Activated CD4-positive, alpha-beta T cell treated with anti-CD3 and anti-CD28 coated beads, Interleukin-2, amount 10 ng/mL, durations not matched to agents 7 days and 5 days (primary cell): ENCODE measurements around the gene ACADVL. TPM values are rescaled to one million over a fixed set of nuclear protein-coding genes. Genes with fewer than 3 reads are reported as not detected.

ENCODE experiments used
- CTCF ChIA-PET: fragments of 350-600 bp; sonication (Branson Sonifier 250); formaldehyde crosslinking; loops from one replicate; lab custom pipeline; 2021; ENCODE audit warnings: antibody characterized with exemption; lab: Charles Lee
- POLR2A ChIA-PET: fragments of 350-600 bp; sonication (Branson Sonifier 250); formaldehyde crosslinking; loops from one replicate; lab custom pipeline; 2021; ENCODE audit warnings: antibody characterized with exemption; lab: Charles Lee
- DNase-seq: peaks from one replicate; pipeline ENCODE4 v3.0.0-alpha.2; 2020
- H3K27ac Mint-ChIP-seq: one replicate; pipeline ENCODE4 v1.8.0; 2021; ENCODE audit warnings: mild to moderate bottlenecking, moderate library complexity, mixed read lengths
- H3K27me3 Mint-ChIP-seq: one replicate; pipeline ENCODE4 v1.8.0; 2021; ENCODE audit warnings: mixed read lengths
- H3K36me3 Mint-ChIP-seq: one replicate; pipeline ENCODE4 v1.8.0; 2021; ENCODE audit warnings: low read depth, mixed read lengths
- H3K4me1 Mint-ChIP-seq: one replicate; pipeline ENCODE4 v1.8.0; 2021; ENCODE audit warnings: mixed read lengths
- H3K4me3 Mint-ChIP-seq: one replicate; pipeline ENCODE4 v1.8.0; 2021; ENCODE audit warnings: mild to moderate bottlenecking, moderate library complexity, mixed read lengths
- H3K9me3 Mint-ChIP-seq: one replicate; pipeline ENCODE4 v1.8.0; 2021; ENCODE audit warnings: mixed read lengths
- total RNA-seq, 2 experiments: library from RNA; stranded (reverse); gene quantifications; one replicate each; pipeline ENCODE4 v1.2.3, GENCODE V29; 2021

ACADVL gene
- total RNA-seq, 2 experiments from 2014 or later, result 338 to 370 TPM

- H3K9me3 Mint-ChIP-seq, result no peaks in the 10 kb centered on the region
- no peaks in the 10 kb centered on the region for H3K4me1 Mint-ChIP-seq
- CTCF ChIA-PET, result interaction anchor here (0.9 kb wide), 1 partner anchor 65 kb away, joined by 3 read pairs; no protein-coding TSS in a partner anchor
- H3K27me3 Mint-ChIP-seq, result no peaks in the 10 kb centered on the region
- H3K4me3 Mint-ChIP-seq, result no peak overlapping the region
- POLR2A ChIA-PET, result no interaction called here
- no peaks in the 10 kb centered on the region for H3K36me3 Mint-ChIP-seq
- peak overlapping the region; percentile 36 for H3K27ac Mint-ChIP-seq
- no peak for DNase-seq
Observed at GRCh38 chr17:7196651-7197401, 22.9 kb upstream of the ACADVL start.

- ChIA-PET POLR2A (interaction anchor here (0.6 kb wide), 1 partner anchor 20 kb away, joined by 5 read pairs; no protein-coding TSS in a partner anchor), CTCF (interaction anchor here (0.6 to 1.2 kb wide), 4 partner anchors 11 to 102 kb away, joined by 3 to 5 read pairs (median 4); no protein-coding TSS in a partner anchor)
- H3K4me1 Mint-ChIP-seq, result peaks cover 32% of the 10 kb centered on the region
- no peaks in the 10 kb centered on the region for H3K9me3 Mint-ChIP-seq
- H3K36me3 Mint-ChIP-seq, result peaks cover 2% of the 10 kb centered on the region
- DNase-seq, result no peak
- peak overlapping the region; percentile 64 for H3K27ac Mint-ChIP-seq
- H3K4me3 Mint-ChIP-seq, result peak overlapping the region; percentile 30
- no peaks in the 10 kb centered on the region for H3K27me3 Mint-ChIP-seq
Observed at GRCh38 chr17:7203391-7203790, 16.3 kb upstream of the ACADVL start.

GRCh38 chr17:7204336-7204735 is 15.4 kb upstream of the ACADVL start:
- Mint-ChIP-seq H3K27ac (peak overlapping the region; percentile 86), H3K4me1 (peaks cover 34% of the 10 kb centered on the region), H3K4me3 (peak overlapping the region; percentile 69), H3K27me3 (no peaks in the 10 kb centered on the region), H3K9me3 (no peaks in the 10 kb centered on the region), H3K36me3 (peaks cover 2% of the 10 kb centered on the region)
- ChIA-PET POLR2A (no interaction called here), CTCF (interaction anchor here (0.7 to 1.2 kb wide), 3 partner anchors 10 to 41 kb away, joined by 3 read pairs; no protein-coding TSS in a partner anchor)
- no peak for DNase-seq

GRCh38 chr17:7204828-7205461 is 14.8 kb upstream of the ACADVL start:
- peak; percentile 93 for DNase-seq
- H3K4me1 Mint-ChIP-seq, result peaks cover 34% of the 10 kb centered on the region
- POLR2A ChIA-PET, result no interaction called here
- CTCF ChIA-PET, result interaction anchor here (0.7 kb wide), 1 partner anchor 41 kb away, joined by 3 read pairs; no protein-coding TSS in a partner anchor
- no peaks in the 10 kb centered on the region for H3K9me3 Mint-ChIP-seq
- peak overlapping the region; percentile 69 for H3K4me3 Mint-ChIP-seq
- H3K27me3 Mint-ChIP-seq, result peaks cover 2% of the 10 kb centered on the region
- H3K27ac Mint-ChIP-seq, result peak overlapping the region; percentile 86
- peaks cover 2% of the 10 kb centered on the region for H3K36me3 Mint-ChIP-seq

GRCh38 chr17:7205561-7205960 is 14.2 kb upstream of the ACADVL start:
- ChIA-PET POLR2A (no interaction called here), CTCF (interaction anchor here (1.0 kb wide), 1 partner anchor 10 kb away, joined by 4 read pairs; no protein-coding TSS in a partner anchor)
- no peak for DNase-seq

GRCh38 chr17:7207120-7208001 is 12.4 kb upstream of the ACADVL start:
- Mint-ChIP-seq H3K27ac (no peak overlapping the region), H3K27me3 (peaks cover 14% of the 10 kb centered on the region), H3K4me3 (no peak overlapping the region), H3K36me3 (peaks cover 2% of the 10 kb centered on the region), H3K4me1 (peaks cover 45% of the 10 kb centered on the region), H3K9me3 (no peaks in the 10 kb centered on the region)
- DNase-seq, result no peak
- CTCF ChIA-PET, result interaction anchor here (0.7 to 1.6 kb wide), 5 partner anchors 11 to 129 kb away, joined by 3 to 4 read pairs (median 3); partner anchors contain the start of gene ACAP1
- POLR2A ChIA-PET, result no interaction called here

More at GRCh38 chr17:7205561-7205960, 14.2 kb upstream of the ACADVL start:
- no peaks in the 10 kb centered on the region for H3K9me3 Mint-ChIP-seq
- peak overlapping the region; percentile 86 for H3K27ac Mint-ChIP-seq
- peak overlapping the region; percentile 69 for H3K4me3 Mint-ChIP-seq
- H3K36me3 Mint-ChIP-seq, result peaks cover 2% of the 10 kb centered on the region
- peaks cover 37% of the 10 kb centered on the region for H3K4me1 Mint-ChIP-seq
- peaks cover 6% of the 10 kb centered on the region for H3K27me3 Mint-ChIP-seq

- H3K9me3 Mint-ChIP-seq, result no peaks in the 10 kb centered on the region
- ChIA-PET CTCF (interaction anchor here (0.7 to 1.6 kb wide), 2 partner anchors 12 to 128 kb away, joined by 3 read pairs; partner anchors contain the start of gene ACAP1), POLR2A (no interaction called here)
- H3K27me3 Mint-ChIP-seq, result peaks cover 15% of the 10 kb centered on the region
- peaks cover under 1% of the 10 kb centered on the region for H3K36me3 Mint-ChIP-seq
- DNase-seq, result no peak
- peaks cover 47% of the 10 kb centered on the region for H3K4me1 Mint-ChIP-seq
- H3K27ac Mint-ChIP-seq, result no peak overlapping the region
- no peak overlapping the region for H3K4me3 Mint-ChIP-seq
Observed at GRCh38 chr17:7208027-7208571, 11.6 kb upstream of the ACADVL start.

GRCh38 chr17:7208754-7209460 is 10.8 kb upstream of the ACADVL start:
- Mint-ChIP-seq H3K27me3 (peaks cover 15% of the 10 kb centered on the region), H3K4me1 (peaks cover 49% of the 10 kb centered on the region), H3K27ac (no peak overlapping the region), H3K36me3 (no peaks in the 10 kb centered on the region), H3K4me3 (no peak overlapping the region), H3K9me3 (no peaks in the 10 kb centered on the region)
- ChIA-PET CTCF (interaction anchor here (1.5 kb wide), 1 partner anchor 10 kb away, joined by 3 read pairs; no protein-coding TSS in a partner anchor), POLR2A (no interaction called here)
- DNase-seq, result no peak

- no peaks in the 10 kb centered on the region for H3K36me3 Mint-ChIP-seq
- DNase-seq, result no peak
- peaks cover 48% of the 10 kb centered on the region for H3K4me1 Mint-ChIP-seq
- peaks cover 15% of the 10 kb centered on the region for H3K27me3 Mint-ChIP-seq
- no peak overlapping the region for H3K4me3 Mint-ChIP-seq
- ChIA-PET POLR2A (no interaction called here), CTCF (no interaction called here)
- H3K27ac Mint-ChIP-seq, result no peak overlapping the region
- H3K9me3 Mint-ChIP-seq, result no peaks in the 10 kb centered on the region
Observed at GRCh38 chr17:7211491-7212273, 8.1 kb upstream of the ACADVL start.

GRCh38 chr17:7213895-7214299 is 5.8 kb upstream of the ACADVL start:
- POLR2A ChIA-PET, result no interaction called here
- Mint-ChIP-seq H3K9me3 (no peaks in the 10 kb centered on the region), H3K27me3 (peaks cover 15% of the 10 kb centered on the region), H3K36me3 (no peaks in the 10 kb centered on the region), H3K27ac (peak overlapping the region; percentile 89), H3K4me3 (peak overlapping the region; percentile 77), H3K4me1 (peaks cover 62% of the 10 kb centered on the region)
- DNase-seq, result peak; percentile 81
- CTCF ChIA-PET, result interaction anchor here (0.7 to 2.0 kb wide), 9 partner anchors 10 to 193 kb away, joined by 3 to 7 read pairs (median 3); partner anchors contain the start of genes DVL2 and PHF23
